Measurements from ENCODE around the gene PP2D1.

- TF ChIP-seq, protein P1, sequence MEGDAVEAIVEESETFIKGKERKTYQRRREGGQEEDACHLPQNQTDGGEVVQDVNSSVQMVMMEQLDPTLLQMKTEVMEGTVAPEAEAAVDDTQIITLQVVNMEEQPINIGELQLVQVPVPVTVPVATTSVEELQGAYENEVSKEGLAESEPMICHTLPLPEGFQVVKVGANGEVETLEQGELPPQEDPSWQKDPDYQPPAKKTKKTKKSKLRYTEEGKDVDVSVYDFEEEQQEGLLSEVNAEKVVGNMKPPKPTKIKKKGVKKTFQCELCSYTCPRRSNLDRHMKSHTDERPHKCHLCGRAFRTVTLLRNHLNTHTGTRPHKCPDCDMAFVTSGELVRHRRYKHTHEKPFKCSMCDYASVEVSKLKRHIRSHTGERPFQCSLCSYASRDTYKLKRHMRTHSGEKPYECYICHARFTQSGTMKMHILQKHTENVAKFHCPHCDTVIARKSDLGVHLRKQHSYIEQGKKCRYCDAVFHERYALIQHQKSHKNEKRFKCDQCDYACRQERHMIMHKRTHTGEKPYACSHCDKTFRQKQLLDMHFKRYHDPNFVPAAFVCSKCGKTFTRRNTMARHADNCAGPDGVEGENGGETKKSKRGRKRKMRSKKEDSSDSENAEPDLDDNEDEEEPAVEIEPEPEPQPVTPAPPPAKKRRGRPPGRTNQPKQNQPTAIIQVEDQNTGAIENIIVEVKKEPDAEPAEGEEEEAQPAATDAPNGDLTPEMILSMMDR (IDR thresholded peaks at IDR 0.05), result no peak
- TF ChIP-seq POLR2A (IDR thresholded peaks at IDR 0.05; ENCODE audit: low read length), result no peak
- no peak for TF ChIP-seq MYC (IDR thresholded peaks at IDR 0.05; ENCODE audit: borderline replicate concordance, low read length)
- no peak for TF ChIP-seq EP300 (IDR thresholded peaks at IDR 0.05)
- TF ChIP-seq, protein P2, sequence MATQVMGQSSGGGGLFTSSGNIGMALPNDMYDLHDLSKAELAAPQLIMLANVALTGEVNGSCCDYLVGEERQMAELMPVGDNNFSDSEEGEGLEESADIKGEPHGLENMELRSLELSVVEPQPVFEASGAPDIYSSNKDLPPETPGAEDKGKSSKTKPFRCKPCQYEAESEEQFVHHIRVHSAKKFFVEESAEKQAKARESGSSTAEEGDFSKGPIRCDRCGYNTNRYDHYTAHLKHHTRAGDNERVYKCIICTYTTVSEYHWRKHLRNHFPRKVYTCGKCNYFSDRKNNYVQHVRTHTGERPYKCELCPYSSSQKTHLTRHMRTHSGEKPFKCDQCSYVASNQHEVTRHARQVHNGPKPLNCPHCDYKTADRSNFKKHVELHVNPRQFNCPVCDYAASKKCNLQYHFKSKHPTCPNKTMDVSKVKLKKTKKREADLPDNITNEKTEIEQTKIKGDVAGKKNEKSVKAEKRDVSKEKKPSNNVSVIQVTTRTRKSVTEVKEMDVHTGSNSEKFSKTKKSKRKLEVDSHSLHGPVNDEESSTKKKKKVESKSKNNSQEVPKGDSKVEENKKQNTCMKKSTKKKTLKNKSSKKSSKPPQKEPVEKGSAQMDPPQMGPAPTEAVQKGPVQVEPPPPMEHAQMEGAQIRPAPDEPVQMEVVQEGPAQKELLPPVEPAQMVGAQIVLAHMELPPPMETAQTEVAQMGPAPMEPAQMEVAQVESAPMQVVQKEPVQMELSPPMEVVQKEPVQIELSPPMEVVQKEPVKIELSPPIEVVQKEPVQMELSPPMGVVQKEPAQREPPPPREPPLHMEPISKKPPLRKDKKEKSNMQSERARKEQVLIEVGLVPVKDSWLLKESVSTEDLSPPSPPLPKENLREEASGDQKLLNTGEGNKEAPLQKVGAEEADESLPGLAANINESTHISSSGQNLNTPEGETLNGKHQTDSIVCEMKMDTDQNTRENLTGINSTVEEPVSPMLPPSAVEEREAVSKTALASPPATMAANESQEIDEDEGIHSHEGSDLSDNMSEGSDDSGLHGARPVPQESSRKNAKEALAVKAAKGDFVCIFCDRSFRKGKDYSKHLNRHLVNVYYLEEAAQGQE (IDR thresholded peaks at IDR 0.05), result no peak
Observed at GRCh38 chr3:19970327-19970726, 41.7 kb downstream of the PP2D1 start.
